IMR-90 (cell line): ENCODE measurements around the gene FOXP4. TPM values are rescaled to one million over a fixed set of nuclear protein-coding genes. Genes with fewer than 3 reads are reported as not detected.

ENCODE experiments used
- ATAC-seq: fragments of 200-7000 bp; cut with Tn5 transposase; 2 replicates; pipeline ENCODE4 v1.9.1; 2020; ENCODE audit warnings: low read depth, mild to moderate bottlenecking, moderate library complexity
- BruUV-seq: library from RNA; stranded (reverse); fragments of 400-500 nt; replicated peaks from 2 replicates; lab custom pipeline; 2021; lab: Mats Ljungman, UMichigan
- CTCF ChIA-PET: fragments of 300-600 bp; formaldehyde crosslinking; extraction: SDS; loops from one replicate; lab custom pipeline; 2021; ENCODE audit warnings: antibody characterized with exemption; lab: Yijun Ruan, JAX
- POLR2A ChIA-PET: fragments of 300-600 bp; sonication (Branson Sonifier 250); formaldehyde crosslinking; loops from one replicate; lab custom pipeline; 2022; ENCODE audit warnings: antibody characterized with exemption; ENCODE audit not compliant: unreplicated experiment; lab: Charles Lee
- DNase-seq: peaks from one replicate; pipeline ENCODE4 v3.0.0; 2013
- H2AFZ ChIP-seq: replicated peaks from 2 replicates; pipeline ENCODE3; 2013; ENCODE audit warnings: low read length, mild to moderate bottlenecking; ENCODE audit not compliant: poor library complexity
- H2AK5ac ChIP-seq: 2 replicates; pipeline ENCODE4 v1.6.1; 2013; ENCODE audit warnings: low read depth, low read length, inconsistent platforms
- H2AK9ac ChIP-seq: replicated peaks from 2 replicates; pipeline ENCODE3; 2013; ENCODE audit warnings: mild to moderate bottlenecking, low read depth, low read length, moderate library complexity; ENCODE audit not compliant: poor library complexity
- H2BK120ac ChIP-seq: 2 replicates; pipeline ENCODE4 v1.6.1; 2013; ENCODE audit warnings: low read depth, low read length, inconsistent platforms
- H2BK15ac ChIP-seq: 3 replicates; pipeline ENCODE4 v1.6.1; 2013; ENCODE audit warnings: low read depth, low read length, inconsistent platforms
- H2BK20ac ChIP-seq: 2 replicates; pipeline ENCODE4 v1.6.1; 2013; ENCODE audit warnings: low read depth, mild to moderate bottlenecking, inconsistent platforms, low read length, moderate library complexity
- H2BK5ac ChIP-seq: 2 replicates; pipeline ENCODE4 v1.6.1; 2013; ENCODE audit warnings: mild to moderate bottlenecking, low read depth, low read length, inconsistent platforms; ENCODE audit not compliant: poor library complexity, severe bottlenecking
- H3K14ac ChIP-seq: replicated peaks from 2 replicates; pipeline ENCODE4 v1.6.1; 2013; ENCODE audit warnings: low read depth, low read length, inconsistent platforms
- H3K18ac ChIP-seq: 2 replicates; pipeline ENCODE4 v1.6.1; 2013; ENCODE audit warnings: low read depth, low read length, control low read depth
- H3K23ac ChIP-seq: 2 replicates; pipeline ENCODE4 v1.6.1; 2013; ENCODE audit warnings: low read depth, low read length, inconsistent platforms
- H3K27ac ChIP-seq: 2 replicates; pipeline ENCODE4 v1.5.1; 2013; ENCODE audit warnings: mild to moderate bottlenecking, control low read depth, low read length; ENCODE audit not compliant: insufficient read depth
- H3K27me3 ChIP-seq: 2 replicates; pipeline ENCODE4 v1.6.1; 2013; ENCODE audit warnings: low read length; ENCODE audit not compliant: control insufficient read depth, insufficient read depth
- H3K36me3 ChIP-seq: 2 replicates; pipeline ENCODE4 v1.6.1; 2013; ENCODE audit warnings: low read length, mixed read lengths; ENCODE audit not compliant: control insufficient read depth, insufficient read depth
- H3K4ac ChIP-seq: 2 replicates; pipeline ENCODE4 v1.6.1; 2013; ENCODE audit warnings: low read depth, low read length, inconsistent platforms
- H3K4me1 ChIP-seq: 2 replicates; pipeline ENCODE4 v1.6.1; 2013; ENCODE audit warnings: low read length, mixed read lengths; ENCODE audit not compliant: control insufficient read depth, insufficient read depth
- H3K4me2 ChIP-seq: 2 replicates; pipeline ENCODE4 v1.6.1; 2013; ENCODE audit warnings: low read depth, mild to moderate bottlenecking, control low read depth, low read length, moderate library complexity
- H3K4me3 ChIP-seq: 2 replicates; pipeline ENCODE4 v1.5.1; 2013; ENCODE audit warnings: low read depth, mild to moderate bottlenecking, control low read depth, low read length, moderate library complexity; ENCODE audit not compliant: insufficient read depth
- H3K56ac ChIP-seq: 2 replicates; pipeline ENCODE4 v1.6.1; 2013; ENCODE audit warnings: low read length, inconsistent platforms; ENCODE audit not compliant: insufficient read depth; ENCODE audit errors: extremely low read depth
- H3K79me1 ChIP-seq, 2 experiments: 2 replicates each; pipeline ENCODE4 v1.6.1; 2013; ENCODE audit warnings: low read length in 2 of 2, inconsistent platforms in 1 of 2, low read depth in 1 of 2
- H3K9ac ChIP-seq: 2 replicates; pipeline ENCODE4 v1.6.1; 2013; ENCODE audit warnings: low read depth, low read length, control low read depth
- H3K9me1 ChIP-seq: 2 replicates; pipeline ENCODE4 v1.6.1; 2013; ENCODE audit warnings: low read length, inconsistent platforms; ENCODE audit not compliant: insufficient read depth
- H3K9me3 ChIP-seq: 2 replicates; pipeline ENCODE4 v1.6.1; 2013; ENCODE audit warnings: low read length; ENCODE audit not compliant: control insufficient read depth, insufficient read depth
- H4K20me1 ChIP-seq: 2 replicates; pipeline ENCODE4 v1.6.1; 2013; ENCODE audit warnings: low read length, inconsistent platforms; ENCODE audit not compliant: insufficient read depth
- H4K5ac ChIP-seq: 2 replicates; pipeline ENCODE4 v1.6.1; 2013; ENCODE audit warnings: mild to moderate bottlenecking, low read depth, low read length, control low read depth
- H4K8ac ChIP-seq, 2 experiments: 2 replicates each; pipeline ENCODE4 v1.6.1; 2013; ENCODE audit warnings: low read depth in 2 of 2, low read length in 2 of 2, control low read depth in 1 of 2, inconsistent platforms in 1 of 2
- H4K91ac ChIP-seq: 2 replicates; pipeline ENCODE4 v1.6.1; 2013; ENCODE audit warnings: low read depth, low read length, inconsistent platforms; ENCODE audit not compliant: insufficient read depth
- CEBPB ChIP-seq: IDR thresholded peaks from 2 replicates; pipeline ENCODE4 v1.6.1; 2012; ENCODE audit warnings: low read depth, low read length, improper control_type of control experiment
- CTCF ChIP-seq: conservative IDR thresholded peaks from 2 replicates; pipeline ENCODE4 v1.5.1; 2012; ENCODE audit warnings: mild to moderate bottlenecking, low read depth, low read length, improper control_type of control experiment
- FOS ChIP-seq: fragments of 150-350 bp; IDR thresholded peaks from 2 replicates; pipeline ENCODE4 v1.6.1; 2016; ENCODE audit warnings: low read depth, low read length
- MAFK ChIP-seq: IDR thresholded peaks from 2 replicates; pipeline ENCODE4 v1.6.1; 2012; ENCODE audit warnings: low read depth, low read length, improper control_type of control experiment
- NFE2L2 ChIP-seq: fragments of 150-350 bp; IDR thresholded peaks from 2 replicates; pipeline ENCODE4 v1.6.1; 2016; ENCODE audit warnings: low read depth, mild to moderate bottlenecking, low read length
- RCOR1 ChIP-seq: IDR thresholded peaks from 2 replicates; pipeline ENCODE4 v1.6.1; 2012; ENCODE audit warnings: mild to moderate bottlenecking, low read length, improper control_type of control experiment; ENCODE audit not compliant: insufficient replicate concordance
- dilution Hi-C: fragments of 300-500 bp; cut with HindIII; formaldehyde crosslinking; loops from one replicate; pipeline ENCODE4 v1.14.3; 2018; ENCODE audit warnings: low sequenced_read_pairs; ENCODE audit not compliant: unreplicated experiment
- in situ Hi-C: fragments of 300-500 bp; cut with MboI; formaldehyde crosslinking; loops from 3 replicates; pipeline ENCODE4 v1.14.3; 2019; ENCODE audit warnings: low sequenced_read_pairs, inconsistent platforms, mixed read lengths
- intact Hi-C: fragments of 100-400 bp; cut with micrococcal nuclease; formaldehyde crosslinking; loops from 2 replicates; pipeline ENCODE4 v1.10.0; 2022
- polyA plus RNA-seq, 3 experiments: library from polyadenylated mRNA; depleted of rRNA; stranded (reverse); fragments of >200 nt; gene quantifications; 2 replicates each; pipeline ENCODE4 v1.2.3, GENCODE V29; 2012; ENCODE audit warnings: low replicate concordance in 1 of 3
- total RNA-seq: library from RNA; depleted of rRNA; stranded (reverse); fragments of >200 nt; gene quantifications from 2 replicates; pipeline ENCODE4 v1.2.3, GENCODE V29; 2012
- TF ChIP-seq, protein P1 (sequence below): fragments of 150-350 bp; IDR thresholded peaks from 2 replicates; pipeline ENCODE4 v1.6.1; 2016; ENCODE audit warnings: low read depth, mild to moderate bottlenecking, low read length, moderate library complexity, borderline replicate concordance

FOXP4 gene
- total and polyA plus RNA-seq, 2 of the 4 experiments (the other 2 are of a cell fraction): 0.72 to 9.5 TPM

GRCh38 chr6:41621367-41621766 lies 75.2 kb downstream of the FOXP4 start:
- POLR2A ChIA-PET: no interaction called here

More at GRCh38 chr6:41621367-41621766, 75.2 kb downstream of the FOXP4 start:
- H3K23ac ChIP-seq: no peak overlapping the region
- H4K5ac ChIP-seq: no peak overlapping the region
- no peak overlapping the region for H3K56ac ChIP-seq
- CTCF ChIA-PET: no interaction called here
- ATAC-seq: no peak
- intact Hi-C loops: no loop called here
- no peaks in the 10 kb centered on the region for H3K4me1 ChIP-seq
- TF ChIP-seq CEBPB (no peak), CTCF (no peak), NFE2L2 (no peak), MAFK (no peak), RCOR1 (no peak), FOS (no peak)
- TF ChIP-seq, protein P1, sequence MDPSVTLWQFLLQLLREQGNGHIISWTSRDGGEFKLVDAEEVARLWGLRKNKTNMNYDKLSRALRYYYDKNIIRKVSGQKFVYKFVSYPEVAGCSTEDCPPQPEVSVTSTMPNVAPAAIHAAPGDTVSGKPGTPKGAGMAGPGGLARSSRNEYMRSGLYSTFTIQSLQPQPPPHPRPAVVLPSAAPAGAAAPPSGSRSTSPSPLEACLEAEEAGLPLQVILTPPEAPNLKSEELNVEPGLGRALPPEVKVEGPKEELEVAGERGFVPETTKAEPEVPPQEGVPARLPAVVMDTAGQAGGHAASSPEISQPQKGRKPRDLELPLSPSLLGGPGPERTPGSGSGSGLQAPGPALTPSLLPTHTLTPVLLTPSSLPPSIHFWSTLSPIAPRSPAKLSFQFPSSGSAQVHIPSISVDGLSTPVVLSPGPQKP: no peak
- no TSS peak for BruUV-seq
- H4K91ac ChIP-seq: no peak overlapping the region
- peaks cover 18% of the 10 kb centered on the region for H3K27me3 ChIP-seq
- H3K79me1 ChIP-seq: no peaks in the 10 kb centered on the region
- no peak overlapping the region for H3K14ac ChIP-seq
- H4K8ac ChIP-seq: no peak overlapping the region
- no peak overlapping the region for H2BK15ac ChIP-seq
- H3K9me3 ChIP-seq: peaks cover 10% of the 10 kb centered on the region
- H3K9ac ChIP-seq: no peak overlapping the region
- no peak overlapping the region for H2BK5ac ChIP-seq
- no peak overlapping the region for H3K4me3 ChIP-seq
- H3K9me1 ChIP-seq: no peaks in the 10 kb centered on the region
- no peak overlapping the region for H2AFZ ChIP-seq
- no peak overlapping the region for H2BK120ac ChIP-seq
- H3K18ac ChIP-seq: no peak overlapping the region
- no peak for DNase-seq
- no peak overlapping the region for H3K27ac ChIP-seq
- no peak overlapping the region for H2AK5ac ChIP-seq
- dilution Hi-C loops: no loop called here
- no peak overlapping the region for H3K4ac ChIP-seq
- in situ Hi-C loops: no loop called here
- H3K36me3 ChIP-seq: no peaks in the 10 kb centered on the region
- no peak overlapping the region for H2AK9ac ChIP-seq
- H4K20me1 ChIP-seq: no peaks in the 10 kb centered on the region
- no peak overlapping the region for H2BK20ac ChIP-seq
- no peak overlapping the region for H3K4me2 ChIP-seq
